Right renal cortex interstitium (tissue), 3 donors: ENCODE measurements around the gene ANKRD36B. TPM values are rescaled to one million over a fixed set of nuclear protein-coding genes. Genes with fewer than 3 reads are reported as not detected.
"Not testable (repeated sequence)": the region's sequence is repeated elsewhere in the genome, so short reads cannot be mapped to it uniquely, and the experiment has no call there.

Experiments used
- DNase-seq, 3 donors: peaks; one replicate each; pipeline ENCODE4 v3.0.0-alpha.2; 2013; ENCODE audit warnings: low read depth in 3 of 3, low spot score in 2 of 3
- polyA plus RNA-seq, 3 donors: library from polyadenylated mRNA; unstranded; fragments of 120-200 nt; gene quantifications; one replicate each; pipeline ENCODE4 v1.2.1, GENCODE V29; 2013; ENCODE audit not compliant: insufficient read length in 3 of 3

The ANKRD36B gene
- polyA plus RNA-seq, 3 donors, result 13.2 to 21.2 (median 17.1) TPM

GRCh38 chr2:97550498-97550897 is 39.2 kb downstream of the ANKRD36B start:
- DNase-seq, result not testable (repeated sequence)

- not testable (repeated sequence) for DNase-seq
Measured at GRCh38 chr2:97549058-97549457, 40.6 kb downstream of the ANKRD36B start.

GRCh38 chr2:97548536-97548935 is 41.1 kb downstream of the ANKRD36B start:
- not testable (repeated sequence) for DNase-seq

GRCh38 chr2:97546711-97547110 is 43.0 kb downstream of the ANKRD36B start:
- no peak for DNase-seq

GRCh38 chr2:97544911-97545310 is 44.8 kb downstream of the ANKRD36B start:
- not testable (repeated sequence) for DNase-seq

GRCh38 chr2:97525904-97526303 is 63.8 kb downstream of the ANKRD36B start:
- DNase-seq, result not testable (repeated sequence)

- not testable (repeated sequence) for DNase-seq
Measured at GRCh38 chr2:97523816-97524215, 65.9 kb downstream of the ANKRD36B start.

GRCh38 chr2:97522916-97523555 is 66.6 kb downstream of the ANKRD36B start:
- not testable (repeated sequence) for DNase-seq

- DNase-seq, result not testable (repeated sequence)
Measured at GRCh38 chr2:97495651-97496050, 94.0 kb downstream of the ANKRD36B start.

- DNase-seq, result not testable (repeated sequence)
Measured at GRCh38 chr2:97490141-97490540, 99.5 kb downstream of the ANKRD36B start.

Other genes starting within 250 kb of the ANKRD36B start
- gene COX5B, start 56.2 kb upstream of the ANKRD36B start, polyA plus RNA-seq, result 100 to 1,000 TPM; 204 to 217 (median 213) TPM
- 10 to 100 TPM; 54.9 to 59.3 (median 58.1) TPM for gene ACTR1B, start 74.2 kb upstream of the ANKRD36B start, polyA plus RNA-seq
- 1 to 10 TPM; 6.6 to 9.2 (median 6.6) TPM for gene C2orf92, start 79.8 kb upstream of the ANKRD36B start, polyA plus RNA-seq
- 1 to 10 TPM; 1.5 to 2.3 (median 1.7) TPM for gene ZAP70, start 123.7 kb upstream of the ANKRD36B start, polyA plus RNA-seq